Activated CD4-positive, alpha-beta T cell treated with anti-CD3 and anti-CD28 coated beads, Interleukin-2, amount 10 ng/mL, durations not matched to agents 24 days and 14 days (primary cell): ENCODE results near the gene FCN1. TPM values are rescaled to one million over a fixed set of nuclear protein-coding genes. Genes with fewer than 3 reads are reported as not detected.

Experiments used
- DNase-seq: peaks from one replicate; pipeline ENCODE4 v3.0.0; 2022
- H3K27ac Mint-ChIP-seq: one replicate; pipeline ENCODE4 v1.8.0; 2022; ENCODE audit warnings: mild to moderate bottlenecking, mixed read lengths
- H3K27me3 Mint-ChIP-seq: one replicate; pipeline ENCODE4 v1.8.0; 2022; ENCODE audit warnings: mixed read lengths
- H3K36me3 Mint-ChIP-seq: one replicate; pipeline ENCODE4 v1.8.0; 2022; ENCODE audit warnings: low read depth, mild to moderate bottlenecking, mixed read lengths
- H3K4me1 Mint-ChIP-seq: one replicate; pipeline ENCODE4 v1.8.0; 2021; ENCODE audit warnings: mixed read lengths
- H3K4me3 Mint-ChIP-seq: one replicate; pipeline ENCODE4 v1.8.0; 2022; ENCODE audit warnings: mild to moderate bottlenecking, moderate library complexity, mixed read lengths
- H3K9me3 Mint-ChIP-seq: one replicate; pipeline ENCODE4 v1.8.0; 2021; ENCODE audit warnings: mixed read lengths
- intact Hi-C: fragments of 100-400 bp; cut with micrococcal nuclease; formaldehyde crosslinking; loops from one replicate; pipeline ENCODE4 v1.15.1; 2023
- total RNA-seq: library from RNA; stranded (reverse); gene quantifications from 2 replicates; pipeline ENCODE4 v1.2.3, GENCODE V29; 2022

The FCN1 gene
- not detected in 2 replicates for total RNA-seq

- Mint-ChIP-seq H3K27me3 (no peaks in the 10 kb centered on the region), H3K4me1 (no peaks in the 10 kb centered on the region), H3K36me3 (no peaks in the 10 kb centered on the region), H3K9me3 (peaks cover 6% of the 10 kb centered on the region), H3K4me3 (no peak within 1 kb of the TSS), H3K27ac (no peak within 1 kb of the TSS)
- DNase-seq: no peak
- intact Hi-C loops: no loop called here
Observed at GRCh38 chr9:134917431-134918373, at the start of gene FCN1. TSS of gene FCN1 (minus strand) at chr9:134917912. CDS start at chr9:134917871, 41 bp downstream.

DNA sequence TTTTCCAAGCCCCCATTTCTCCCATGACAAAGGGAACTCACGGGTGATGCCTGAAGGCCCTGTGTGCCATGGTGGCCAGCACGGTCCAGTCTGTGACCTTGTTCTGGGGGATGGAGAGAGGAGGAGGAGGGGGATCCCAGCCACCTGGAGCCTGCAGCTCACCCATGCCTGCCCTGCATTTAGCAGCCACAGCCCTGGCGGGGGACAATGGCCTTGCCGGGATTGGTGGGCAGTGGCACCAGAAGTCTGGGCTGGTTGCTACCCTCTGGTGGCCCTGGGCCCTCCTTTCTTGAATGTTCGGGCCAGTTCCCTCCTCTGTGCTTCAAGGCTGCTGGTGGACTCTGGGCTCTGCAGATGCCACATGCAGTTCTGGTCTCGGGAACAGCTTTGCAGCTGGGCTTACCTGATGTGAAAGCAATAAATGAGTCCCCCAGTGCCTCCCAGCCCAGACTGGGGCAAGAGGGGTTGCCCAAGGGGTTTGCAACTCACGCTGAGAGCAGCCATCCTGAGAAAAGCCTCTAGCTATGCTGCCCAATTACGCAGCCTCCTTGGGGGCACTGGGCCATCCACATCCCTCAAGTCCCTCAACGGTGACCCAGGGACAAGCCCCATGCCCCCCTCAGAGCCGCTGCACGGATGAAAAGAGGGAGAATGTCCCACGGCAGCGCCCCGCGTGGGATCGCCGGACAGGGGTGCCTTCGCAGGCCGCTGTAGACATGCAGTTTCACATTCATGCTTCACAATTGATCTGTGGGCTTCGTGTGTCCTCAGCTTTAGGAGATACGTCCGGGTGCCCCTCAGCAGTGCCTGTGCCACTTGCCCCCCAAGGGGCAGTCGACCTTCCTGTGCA is 49.2 kb upstream of the FCN1 start:
- no peak overlapping the region for H3K4me3 Mint-ChIP-seq
- intact Hi-C loops: no loop called here
- no peaks in the 10 kb centered on the region for H3K27me3 Mint-ChIP-seq
- no peaks in the 10 kb centered on the region for H3K9me3 Mint-ChIP-seq
- no peak overlapping the region for H3K27ac Mint-ChIP-seq
- H3K36me3 Mint-ChIP-seq: no peaks in the 10 kb centered on the region
- no peak for DNase-seq
- H3K4me1 Mint-ChIP-seq: no peaks in the 10 kb centered on the region

DNA sequence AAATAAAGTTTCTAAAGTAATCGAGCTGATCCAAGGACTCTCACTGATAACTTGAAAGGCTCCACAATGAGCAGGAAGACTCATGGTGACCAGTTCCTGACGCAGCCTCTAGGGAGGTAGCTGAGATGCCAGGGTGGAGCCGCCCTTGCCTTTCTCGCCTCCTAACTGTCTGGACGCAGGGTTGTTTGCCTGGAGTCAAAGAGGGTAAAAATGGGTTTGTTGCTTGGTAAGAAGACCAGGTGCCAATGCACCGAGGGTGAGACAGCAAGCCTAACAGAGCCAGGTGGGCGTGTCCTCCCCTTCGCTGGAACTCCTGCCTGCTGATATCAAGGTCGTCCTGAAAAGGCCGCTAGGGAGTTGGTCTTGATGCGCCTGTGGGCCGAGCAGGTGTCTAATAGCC is 48.6 kb upstream of the FCN1 start:
- H3K27ac Mint-ChIP-seq: no peak overlapping the region
- no peak for DNase-seq
- H3K27me3 Mint-ChIP-seq: no peaks in the 10 kb centered on the region
- H3K36me3 Mint-ChIP-seq: no peaks in the 10 kb centered on the region
- H3K9me3 Mint-ChIP-seq: no peaks in the 10 kb centered on the region
- H3K4me3 Mint-ChIP-seq: no peak overlapping the region
- H3K4me1 Mint-ChIP-seq: no peaks in the 10 kb centered on the region
- intact Hi-C loops: no loop called here

- Mint-ChIP-seq H3K27ac (no peak overlapping the region), H3K36me3 (no peaks in the 10 kb centered on the region), H3K4me3 (no peak overlapping the region), H3K27me3 (no peaks in the 10 kb centered on the region), H3K4me1 (no peaks in the 10 kb centered on the region), H3K9me3 (no peaks in the 10 kb centered on the region)
- DNase-seq: no peak
- intact Hi-C loops: no loop called here
Observed at GRCh38 chr9:134965851-134966250, 48.1 kb upstream of the FCN1 start.

DNA sequence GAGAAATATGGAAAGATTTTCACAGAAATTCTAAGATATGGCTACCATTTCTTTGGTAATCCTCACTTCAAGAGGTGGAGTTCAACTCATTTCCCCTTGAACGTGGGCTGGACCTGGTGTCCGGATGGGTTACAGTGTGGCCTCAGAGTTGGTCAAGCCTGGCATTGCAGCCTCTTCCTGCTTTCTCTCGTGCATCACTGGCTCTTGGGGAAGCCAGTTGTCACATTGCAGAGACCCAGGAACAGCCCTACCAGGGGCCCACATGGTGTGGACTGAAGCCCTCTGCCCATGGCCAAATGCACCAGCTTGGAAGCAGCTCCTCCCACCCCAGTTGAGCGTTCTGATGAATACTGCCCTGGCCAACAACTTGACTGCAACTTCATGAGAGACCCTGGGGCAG is 47.7 kb upstream of the FCN1 start:
- DNase-seq: no peak

DNA sequence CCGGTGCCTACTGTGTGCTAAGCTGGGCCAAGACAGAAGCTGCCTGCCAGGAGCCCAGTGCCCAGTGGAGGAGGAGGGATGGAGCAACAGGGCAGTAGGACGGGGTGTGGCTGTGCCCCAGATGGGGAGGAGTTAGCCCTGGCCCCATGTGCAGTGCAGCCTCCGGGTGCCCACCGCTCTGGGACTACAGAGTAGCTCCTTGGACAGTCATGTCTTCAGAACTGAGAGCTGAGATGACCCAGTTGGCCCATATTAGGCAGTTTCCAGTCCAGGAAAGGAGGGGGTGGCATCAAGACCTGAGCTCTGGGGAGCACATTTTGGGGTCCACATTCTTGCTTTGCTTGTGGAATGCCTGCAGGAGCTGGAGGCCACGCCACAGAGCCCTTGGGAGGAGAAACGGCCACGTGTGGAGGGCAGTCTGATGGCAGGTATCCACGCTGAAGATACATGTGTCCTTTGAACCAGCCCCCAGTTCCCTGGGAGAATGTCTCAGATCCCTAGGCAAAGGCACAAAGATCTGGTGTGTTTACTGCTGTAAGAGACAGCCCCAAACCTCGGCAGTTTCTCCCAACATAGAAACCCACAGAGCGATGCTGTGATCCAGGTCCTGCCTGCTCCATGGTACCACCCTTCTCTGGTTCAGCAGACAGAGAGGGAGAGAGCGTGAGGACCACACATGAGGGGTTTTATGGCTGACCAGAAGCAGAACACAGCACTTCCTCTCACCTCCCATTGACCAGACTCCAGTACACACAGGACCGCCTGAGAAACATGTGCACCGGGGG is 46.8 kb upstream of the FCN1 start:
- no peaks in the 10 kb centered on the region for H3K27me3 Mint-ChIP-seq
- H3K4me1 Mint-ChIP-seq: no peaks in the 10 kb centered on the region
- no peaks in the 10 kb centered on the region for H3K36me3 Mint-ChIP-seq
- no peaks in the 10 kb centered on the region for H3K9me3 Mint-ChIP-seq
- no peak overlapping the region for H3K27ac Mint-ChIP-seq
- intact Hi-C loops: no loop called here
- no peak overlapping the region for H3K4me3 Mint-ChIP-seq
- DNase-seq: no peak

More for the DNA sequence above, 47.7 kb upstream of the FCN1 start:
- no peak overlapping the region for H3K27ac Mint-ChIP-seq
- H3K4me1 Mint-ChIP-seq: no peaks in the 10 kb centered on the region
- H3K9me3 Mint-ChIP-seq: no peaks in the 10 kb centered on the region
- H3K4me3 Mint-ChIP-seq: no peak overlapping the region
- intact Hi-C loops: no loop called here
- H3K27me3 Mint-ChIP-seq: no peaks in the 10 kb centered on the region
- H3K36me3 Mint-ChIP-seq: no peaks in the 10 kb centered on the region

DNA sequence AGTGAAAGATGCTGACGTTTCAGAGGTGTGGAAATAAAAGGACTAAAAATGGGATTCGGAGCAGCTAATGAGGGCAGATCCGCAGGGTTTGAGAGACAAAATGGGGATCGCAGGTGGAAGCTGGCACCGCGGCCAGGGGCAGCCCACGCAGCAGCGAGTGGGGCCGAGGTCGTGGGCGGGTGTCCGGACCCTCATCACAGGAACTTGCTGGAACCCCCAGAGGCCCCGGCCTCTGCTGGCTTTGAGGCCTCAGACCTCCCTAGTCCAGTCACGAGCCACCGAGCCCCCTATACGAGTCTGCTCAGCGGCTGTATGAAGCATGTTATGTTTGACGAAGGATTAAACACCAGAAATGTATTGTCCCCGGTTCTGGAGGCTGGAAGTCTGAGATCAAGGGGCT is 45.8 kb upstream of the FCN1 start:
- no peaks in the 10 kb centered on the region for H3K36me3 Mint-ChIP-seq
- no peak for DNase-seq
- intact Hi-C loops: no loop called here
- H3K9me3 Mint-ChIP-seq: no peaks in the 10 kb centered on the region
- no peak overlapping the region for H3K27ac Mint-ChIP-seq
- H3K4me3 Mint-ChIP-seq: no peak overlapping the region
- H3K27me3 Mint-ChIP-seq: no peaks in the 10 kb centered on the region
- no peaks in the 10 kb centered on the region for H3K4me1 Mint-ChIP-seq

- DNase-seq: no peak
- Mint-ChIP-seq H3K4me3 (no peak overlapping the region), H3K4me1 (no peaks in the 10 kb centered on the region), H3K27ac (no peak overlapping the region), H3K36me3 (no peaks in the 10 kb centered on the region), H3K27me3 (no peaks in the 10 kb centered on the region), H3K9me3 (no peaks in the 10 kb centered on the region)
- intact Hi-C loops: no loop called here
Observed at GRCh38 chr9:134962973-134963364, 45.3 kb upstream of the FCN1 start.

DNA sequence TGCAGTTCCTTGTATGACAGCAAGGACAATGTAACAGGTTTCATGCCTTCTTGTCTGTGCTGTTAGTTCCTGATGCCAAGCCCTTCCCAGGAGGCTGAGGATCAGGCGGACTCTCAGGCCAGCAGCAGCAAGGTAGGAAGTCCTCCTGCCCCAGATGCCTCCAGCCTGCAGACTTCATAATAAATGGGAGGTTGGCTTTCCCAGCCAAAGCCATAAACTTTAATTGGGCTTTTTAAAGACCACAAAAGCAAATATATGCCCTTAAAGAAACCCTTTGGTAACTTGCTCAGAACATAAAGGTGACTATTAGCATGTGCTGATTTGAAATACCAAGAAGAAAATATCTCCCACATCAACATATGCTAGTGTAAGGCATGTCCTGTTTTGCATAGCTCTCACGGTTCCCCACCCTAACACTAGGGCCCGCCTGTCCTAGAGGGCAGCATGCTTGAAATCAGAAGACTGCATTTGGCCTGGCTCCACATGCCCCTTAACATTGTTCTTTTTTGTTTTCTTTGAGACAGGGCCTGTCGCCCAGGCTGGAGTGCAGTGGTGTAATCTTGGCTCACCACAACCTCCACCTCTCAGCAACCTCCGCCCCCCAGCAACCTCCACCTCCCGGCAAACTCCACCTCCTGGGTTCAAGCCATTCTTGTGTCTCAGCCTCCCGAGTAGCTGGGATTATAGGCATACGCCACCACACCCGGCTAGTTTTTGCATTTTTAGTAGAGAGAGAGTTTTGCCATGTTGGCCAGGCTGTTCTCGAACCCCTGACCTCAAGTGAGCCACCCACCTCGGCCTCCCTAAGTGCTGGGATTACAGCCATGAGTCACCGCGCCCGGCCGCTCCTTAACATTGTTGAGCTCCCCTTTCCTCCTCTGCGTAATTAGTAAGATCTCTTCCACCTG is 44.6 kb upstream of the FCN1 start:
- Mint-ChIP-seq H3K36me3 (no peaks in the 10 kb centered on the region), H3K4me3 (no peak overlapping the region), H3K27ac (no peak overlapping the region), H3K27me3 (no peaks in the 10 kb centered on the region), H3K4me1 (no peaks in the 10 kb centered on the region), H3K9me3 (no peaks in the 10 kb centered on the region)
- intact Hi-C loops: no loop called here
- no peak for DNase-seq

DNA sequence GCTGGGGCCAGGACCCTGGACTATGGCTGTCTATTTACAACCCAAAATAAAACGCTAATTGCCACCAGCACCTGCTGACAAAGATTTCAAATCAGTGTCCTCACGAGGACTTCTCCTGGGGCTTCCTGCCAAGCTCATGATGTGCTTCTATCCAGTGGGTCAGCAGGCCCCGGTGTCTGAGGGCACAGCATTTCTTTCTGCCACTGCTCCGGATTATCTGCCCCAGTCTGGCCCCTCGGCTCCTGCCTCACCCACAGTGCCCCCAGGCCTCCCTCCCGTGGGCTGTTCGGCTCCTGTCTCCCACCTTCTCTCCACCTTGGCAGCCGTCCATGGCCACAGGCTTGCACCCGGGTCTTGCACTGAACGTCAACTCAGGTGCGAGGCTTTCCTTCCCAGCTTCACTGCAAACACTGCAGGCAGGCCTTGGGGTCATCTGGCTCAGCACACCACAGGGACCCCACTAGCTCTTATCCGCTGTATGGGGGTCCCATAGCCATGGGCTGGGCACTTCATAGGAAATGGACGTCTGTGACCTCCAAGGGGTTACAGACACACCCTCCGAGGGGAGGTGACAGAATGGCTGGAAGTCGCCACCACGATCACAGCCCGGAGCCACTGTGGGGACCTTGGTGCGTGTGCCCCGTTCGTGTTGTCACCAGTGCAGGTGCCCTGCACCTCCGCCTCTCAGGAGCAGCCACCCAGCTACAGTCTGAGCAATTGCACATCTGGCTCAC is 43.8 kb upstream of the FCN1 start:
- no peaks in the 10 kb centered on the region for H3K27me3 Mint-ChIP-seq
- DNase-seq: no peak
- no peak overlapping the region for H3K27ac Mint-ChIP-seq
- H3K36me3 Mint-ChIP-seq: no peaks in the 10 kb centered on the region
- H3K4me3 Mint-ChIP-seq: no peak overlapping the region
- H3K4me1 Mint-ChIP-seq: no peaks in the 10 kb centered on the region
- H3K9me3 Mint-ChIP-seq: no peaks in the 10 kb centered on the region
- intact Hi-C loops: no loop called here

- no peaks in the 10 kb centered on the region for H3K36me3 Mint-ChIP-seq
- no peaks in the 10 kb centered on the region for H3K4me1 Mint-ChIP-seq
- H3K27me3 Mint-ChIP-seq: no peaks in the 10 kb centered on the region
- no peaks in the 10 kb centered on the region for H3K9me3 Mint-ChIP-seq
- DNase-seq: no peak
- intact Hi-C loops: no loop called here
- no peak overlapping the region for H3K27ac Mint-ChIP-seq
- H3K4me3 Mint-ChIP-seq: no peak overlapping the region
Observed at GRCh38 chr9:134960701-134961181, 43.0 kb upstream of the FCN1 start.

DNA sequence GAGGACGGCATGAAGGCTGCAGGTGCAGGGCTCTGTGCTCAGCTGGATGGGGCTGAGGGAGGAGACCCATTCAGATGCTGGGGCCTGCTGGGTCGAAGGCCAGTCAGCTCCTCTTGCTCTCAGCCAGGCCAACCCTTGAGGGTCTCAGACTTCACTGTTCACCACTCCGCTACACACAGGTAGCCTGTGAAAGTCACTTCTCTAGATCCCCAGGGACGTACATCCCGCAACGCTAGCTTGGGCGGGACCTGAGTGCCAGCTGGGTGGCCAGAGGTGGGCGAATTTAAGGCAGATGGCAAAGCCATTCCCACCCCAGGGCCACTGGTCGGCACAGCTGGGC is 42.2 kb upstream of the FCN1 start:
- no peak for DNase-seq
- no peaks in the 10 kb centered on the region for H3K9me3 Mint-ChIP-seq

More for the DNA sequence above, 42.2 kb upstream of the FCN1 start:
- Mint-ChIP-seq H3K4me1 (no peaks in the 10 kb centered on the region), H3K27me3 (no peaks in the 10 kb centered on the region), H3K36me3 (no peaks in the 10 kb centered on the region), H3K27ac (no peak overlapping the region), H3K4me3 (no peak overlapping the region)
- intact Hi-C loops: no loop called here
